ENCODE data around the gene MCTP2.
A peak's percentile ranks its signal among the peaks of the same experiment; 100 is the strongest.
"Not testable (repeated sequence)": the region's sequence is repeated elsewhere in the genome, so short reads cannot be mapped to it uniquely, and the experiment has no call there.

The MCTP2 gene

GRCh38 chr15:94257776-94258175 is 26.4 kb downstream of the MCTP2 start:
- DNase-seq (ENCODE audit: low spot score in 2 of 2); H3K27ac Mint-ChIP-seq (ENCODE audit: low read depth); H3K27me3 Mint-ChIP-seq; H3K4me3 Mint-ChIP-seq; ATAC-seq (replicated peaks; ENCODE audit: extremely low read depth, poor library complexity, severe bottlenecking); H3K36me3 Mint-ChIP-seq (ENCODE audit: insufficient read depth); H3K9me3 Mint-ChIP-seq: not testable (repeated sequence)
- H3K4me1 Mint-ChIP-seq: peaks cover 62% of the 10 kb centered on the region

GRCh38 chr15:94258246-94258645 is 26.9 kb downstream of the MCTP2 start:
- Mint-ChIP-seq H3K4me3 (no peak overlapping the region), H3K9me3 (peaks cover 2% of the 10 kb centered on the region), H3K4me1 (peaks cover 62% of the 10 kb centered on the region), H3K27ac (ENCODE audit: low read depth) (peak overlapping the region; percentile 29), H3K36me3 (ENCODE audit: insufficient read depth) (no peaks in the 10 kb centered on the region), H3K27me3 (no peaks in the 10 kb centered on the region)
- ATAC-seq (replicated peaks; ENCODE audit: extremely low read depth, poor library complexity, severe bottlenecking) (no peak), DNase-seq (ENCODE audit: low spot score in 2 of 2) (no peak)

GRCh38 chr15:94259121-94259751 is 27.9 kb downstream of the MCTP2 start:
- peaks cover 63% of the 10 kb centered on the region for H3K4me1 Mint-ChIP-seq
- ATAC-seq (replicated peaks; ENCODE audit: extremely low read depth, poor library complexity, severe bottlenecking) (no peak), DNase-seq (ENCODE audit: low spot score in 2 of 2) (no peak)
- H3K27ac Mint-ChIP-seq (ENCODE audit: low read depth): peak overlapping the region; percentile 29
- H3K27me3 Mint-ChIP-seq: no peaks in the 10 kb centered on the region
- H3K4me3 Mint-ChIP-seq: no peak overlapping the region
- H3K9me3 Mint-ChIP-seq: no peaks in the 10 kb centered on the region
- H3K36me3 Mint-ChIP-seq (ENCODE audit: insufficient read depth): no peaks in the 10 kb centered on the region

DNA sequence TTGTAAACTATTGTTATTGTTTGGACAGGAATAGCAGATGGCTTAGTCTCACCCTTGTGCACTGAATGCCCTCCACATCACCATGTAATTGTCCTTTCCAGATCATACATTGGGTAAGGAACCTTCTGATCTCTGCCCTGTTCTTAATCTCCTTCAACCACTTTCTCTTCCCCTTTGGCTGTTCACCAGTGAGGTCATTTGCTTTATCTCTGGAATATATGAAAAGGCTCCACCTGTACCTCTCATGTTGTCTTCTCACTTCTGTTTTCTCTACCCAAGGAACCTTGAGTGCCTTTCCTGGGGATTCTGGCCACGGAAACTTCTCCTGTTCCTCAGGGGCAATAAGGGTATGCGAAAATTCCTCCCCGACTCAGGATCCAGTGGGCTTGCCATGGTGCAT is 28.5 kb downstream of the MCTP2 start:
- no peaks in the 10 kb centered on the region for H3K9me3 Mint-ChIP-seq
- no peak overlapping the region for H3K4me3 Mint-ChIP-seq
- DNase-seq (ENCODE audit: low spot score in 2 of 2): no peak
- H3K27me3 Mint-ChIP-seq: no peaks in the 10 kb centered on the region
- no peak for ATAC-seq (replicated peaks; ENCODE audit: extremely low read depth, poor library complexity, severe bottlenecking)
- peaks cover 63% of the 10 kb centered on the region for H3K4me1 Mint-ChIP-seq
- H3K36me3 Mint-ChIP-seq (ENCODE audit: insufficient read depth): no peaks in the 10 kb centered on the region
- H3K27ac Mint-ChIP-seq (ENCODE audit: low read depth): no peak overlapping the region

DNA sequence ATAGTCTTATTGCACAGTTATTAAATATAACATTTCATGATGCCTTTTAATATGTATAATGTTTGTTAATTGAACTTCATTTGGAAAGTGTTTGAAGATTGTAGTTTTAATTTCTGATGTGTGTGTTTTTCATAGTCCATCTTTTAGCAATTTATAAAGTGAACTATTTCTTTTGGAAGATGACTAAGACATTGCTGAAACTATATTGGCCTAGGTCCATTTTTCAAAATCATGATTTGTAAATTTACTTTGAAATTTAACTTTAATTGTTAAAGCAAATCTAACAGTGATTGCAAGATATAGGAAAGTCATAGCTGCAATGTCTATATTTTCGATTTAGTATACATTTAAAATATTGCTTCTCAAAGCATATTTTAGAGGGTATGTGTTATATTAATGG is 30.8 kb downstream of the MCTP2 start:
- ATAC-seq (replicated peaks; ENCODE audit: extremely low read depth, poor library complexity, severe bottlenecking) (no peak), DNase-seq (ENCODE audit: low spot score in 2 of 2) (no peak)
- peaks cover 58% of the 10 kb centered on the region for H3K4me1 Mint-ChIP-seq
- H3K27ac Mint-ChIP-seq (ENCODE audit: low read depth): no peak overlapping the region
- H3K27me3 Mint-ChIP-seq: no peaks in the 10 kb centered on the region
- no peak overlapping the region for H3K4me3 Mint-ChIP-seq
- H3K9me3 Mint-ChIP-seq: no peaks in the 10 kb centered on the region
- no peaks in the 10 kb centered on the region for H3K36me3 Mint-ChIP-seq (ENCODE audit: insufficient read depth)

DNA sequence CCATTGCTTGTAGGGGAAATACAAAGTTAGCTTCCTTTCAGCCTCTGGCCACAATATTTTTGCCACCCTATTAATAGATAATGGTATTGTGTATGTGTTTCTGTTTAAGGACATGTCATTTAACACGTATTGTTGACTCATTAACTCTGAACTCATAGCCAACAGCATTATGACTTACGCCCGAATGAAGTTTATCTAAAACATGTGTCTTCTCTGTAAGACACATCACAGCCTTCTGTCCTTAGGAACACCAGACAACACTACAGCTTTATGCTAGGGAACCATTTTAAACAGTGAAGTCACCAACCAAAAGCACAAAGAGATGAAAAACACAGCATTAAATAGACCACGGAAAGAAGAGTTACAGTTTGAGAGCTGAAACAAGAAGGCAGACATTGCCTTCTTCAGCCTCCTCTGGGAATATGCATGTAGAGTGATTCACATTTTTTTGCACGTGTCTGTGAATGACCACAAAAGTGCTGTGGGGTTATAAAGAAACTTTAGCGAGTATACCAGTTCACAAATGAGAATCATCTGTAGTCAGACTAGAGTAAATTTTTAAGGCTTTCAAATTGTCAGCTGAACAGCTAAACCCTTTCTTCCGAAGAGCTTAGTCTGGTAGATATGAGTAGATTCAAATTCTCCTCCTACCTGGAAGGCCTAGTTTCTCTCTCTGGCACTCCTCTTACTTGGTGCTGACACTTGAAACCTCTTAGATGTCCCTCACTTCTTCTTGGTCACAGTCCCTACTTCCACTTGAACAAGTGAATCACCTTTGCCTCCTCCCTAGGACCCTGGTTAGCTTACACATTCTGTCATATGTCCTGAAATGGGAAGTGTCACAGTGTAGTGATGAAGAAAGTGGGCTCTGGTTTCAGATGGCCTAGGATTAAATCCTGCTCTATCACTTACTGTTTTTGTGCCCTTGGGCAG is 32.2 kb downstream of the MCTP2 start:
- Mint-ChIP-seq H3K4me1 (peaks cover 59% of the 10 kb centered on the region), H3K27me3 (no peaks in the 10 kb centered on the region), H3K9me3 (no peaks in the 10 kb centered on the region), H3K36me3 (ENCODE audit: insufficient read depth) (no peaks in the 10 kb centered on the region), H3K27ac (ENCODE audit: low read depth) (peak overlapping the region; percentile 44), H3K4me3 (no peak overlapping the region)
- DNase-seq (ENCODE audit: low spot score in 2 of 2) (no peak), ATAC-seq (replicated peaks; ENCODE audit: extremely low read depth, poor library complexity, severe bottlenecking) (no peak)

DNA sequence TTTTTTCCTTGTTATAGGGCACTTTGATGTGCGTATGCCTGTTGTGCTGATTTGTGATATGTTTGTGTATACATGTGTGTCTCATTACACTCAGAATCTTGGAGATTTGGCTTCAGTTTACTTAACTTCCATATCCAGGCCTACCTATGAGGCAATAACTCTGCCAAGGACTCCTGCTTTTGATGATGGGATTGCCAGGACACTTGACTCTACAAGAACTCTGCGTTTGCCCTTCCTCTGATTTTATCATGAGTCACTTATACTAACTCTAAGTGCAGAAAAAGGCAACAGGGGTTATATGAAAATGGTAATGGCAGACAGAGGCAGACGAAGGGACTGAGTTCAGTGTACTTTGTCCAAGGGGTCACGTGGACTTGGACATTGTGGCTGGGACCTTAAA is 33.6 kb downstream of the MCTP2 start:
- no peak overlapping the region for H3K4me3 Mint-ChIP-seq
- no peaks in the 10 kb centered on the region for H3K9me3 Mint-ChIP-seq
- ATAC-seq (replicated peaks; ENCODE audit: extremely low read depth, poor library complexity, severe bottlenecking): no peak
- H3K27me3 Mint-ChIP-seq: no peaks in the 10 kb centered on the region
- H3K4me1 Mint-ChIP-seq: peaks cover 45% of the 10 kb centered on the region
- no peak for DNase-seq (ENCODE audit: low spot score in 2 of 2)
- H3K27ac Mint-ChIP-seq (ENCODE audit: low read depth): peak overlapping the region; percentile 44
- H3K36me3 Mint-ChIP-seq (ENCODE audit: insufficient read depth): no peaks in the 10 kb centered on the region

GRCh38 chr15:94265982-94266381 is 34.6 kb downstream of the MCTP2 start:
- Mint-ChIP-seq H3K27me3 (no peaks in the 10 kb centered on the region), H3K27ac (ENCODE audit: low read depth) (no peak overlapping the region), H3K9me3 (no peaks in the 10 kb centered on the region), H3K4me3 (no peak overlapping the region), H3K4me1 (peaks cover 38% of the 10 kb centered on the region), H3K36me3 (ENCODE audit: insufficient read depth) (no peaks in the 10 kb centered on the region)
- DNase-seq (ENCODE audit: low spot score in 2 of 2): no peak
- no peak for ATAC-seq (replicated peaks; ENCODE audit: extremely low read depth, poor library complexity, severe bottlenecking)

DNA sequence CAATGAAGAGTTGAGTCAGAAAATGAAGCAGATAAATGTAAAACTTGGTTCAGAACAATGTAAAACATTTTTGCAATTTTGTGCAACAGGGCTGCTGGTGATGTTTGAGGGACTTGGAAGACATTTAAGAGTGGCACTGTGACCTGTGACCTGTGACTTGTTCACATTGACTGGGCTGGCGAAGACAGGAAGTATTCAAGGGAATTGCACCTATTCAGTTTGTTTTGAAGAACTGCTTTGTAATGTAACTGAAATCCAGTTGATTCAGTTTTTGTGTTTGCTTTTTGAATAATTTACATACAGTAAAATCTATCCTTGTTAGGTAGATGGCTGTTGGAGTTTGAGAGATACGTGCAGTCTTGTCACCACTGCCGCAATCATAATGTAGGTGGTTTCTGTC is 35.4 kb downstream of the MCTP2 start:
- peaks cover 35% of the 10 kb centered on the region for H3K4me1 Mint-ChIP-seq
- H3K27me3 Mint-ChIP-seq: no peaks in the 10 kb centered on the region
- H3K36me3 Mint-ChIP-seq (ENCODE audit: insufficient read depth): no peaks in the 10 kb centered on the region
- peak overlapping the region; percentile 42 for H3K27ac Mint-ChIP-seq (ENCODE audit: low read depth)
- no peak for DNase-seq (ENCODE audit: low spot score in 2 of 2)
- no peak overlapping the region for H3K4me3 Mint-ChIP-seq
- no peak for ATAC-seq (replicated peaks; ENCODE audit: extremely low read depth, poor library complexity, severe bottlenecking)
- no peaks in the 10 kb centered on the region for H3K9me3 Mint-ChIP-seq

DNA sequence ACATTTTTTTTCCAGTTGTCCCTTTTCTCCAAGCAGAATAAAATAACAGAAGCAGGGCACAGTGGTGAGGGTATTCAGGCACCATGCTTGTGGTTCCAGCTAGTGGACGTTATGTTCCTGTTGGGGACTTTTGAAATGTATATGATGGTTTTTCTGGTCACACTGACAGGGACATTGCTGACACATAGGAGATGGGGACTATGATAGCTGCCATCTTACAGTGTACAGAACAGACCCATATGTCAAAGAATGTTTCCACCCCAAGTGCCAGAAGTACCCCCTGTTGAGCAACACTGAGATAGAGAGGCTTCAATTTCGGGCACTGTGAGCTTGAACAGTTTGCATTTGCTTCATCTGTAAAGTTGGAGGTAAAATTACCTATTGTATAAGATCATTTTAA is 38.6 kb downstream of the MCTP2 start:
- peaks cover 19% of the 10 kb centered on the region for H3K4me1 Mint-ChIP-seq
- no peaks in the 10 kb centered on the region for H3K36me3 Mint-ChIP-seq (ENCODE audit: insufficient read depth)
- H3K4me3 Mint-ChIP-seq: no peak overlapping the region
- no peak overlapping the region for H3K27ac Mint-ChIP-seq (ENCODE audit: low read depth)
- H3K27me3 Mint-ChIP-seq: no peaks in the 10 kb centered on the region
- no peak for ATAC-seq (replicated peaks; ENCODE audit: extremely low read depth, poor library complexity, severe bottlenecking)
- H3K9me3 Mint-ChIP-seq: no peaks in the 10 kb centered on the region
- DNase-seq (ENCODE audit: low spot score in 2 of 2): no peak

DNA sequence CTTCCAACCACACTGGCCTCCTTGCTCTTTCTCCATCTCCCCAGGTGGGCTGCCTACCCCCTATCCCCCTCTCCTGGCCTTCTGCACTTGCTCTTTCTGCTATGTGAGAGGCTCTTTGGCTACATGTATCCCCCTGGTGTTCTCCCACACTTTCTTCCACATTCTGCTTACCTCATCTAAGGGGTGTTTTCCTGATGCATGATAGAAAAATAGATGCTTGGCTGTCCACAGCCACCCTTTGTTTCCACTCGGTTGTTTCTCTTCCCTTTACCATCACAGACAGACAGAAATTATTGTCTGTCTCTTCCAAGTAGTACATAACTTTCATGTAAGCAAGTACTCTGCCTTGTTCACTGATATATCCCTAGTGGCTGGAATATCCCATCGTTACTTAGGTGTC is 39.2 kb downstream of the MCTP2 start:
- Mint-ChIP-seq H3K36me3 (ENCODE audit: insufficient read depth) (no peaks in the 10 kb centered on the region), H3K4me1 (peaks cover 19% of the 10 kb centered on the region), H3K9me3 (no peaks in the 10 kb centered on the region), H3K27ac (ENCODE audit: low read depth) (no peak overlapping the region), H3K27me3 (no peaks in the 10 kb centered on the region), H3K4me3 (no peak overlapping the region)
- DNase-seq (ENCODE audit: low spot score in 2 of 2) (no peak), ATAC-seq (replicated peaks; ENCODE audit: extremely low read depth, poor library complexity, severe bottlenecking) (no peak)

GRCh38 chr15:94272251-94272898 is 41.0 kb downstream of the MCTP2 start:
- no peak overlapping the region for H3K27ac Mint-ChIP-seq (ENCODE audit: low read depth)
- no peaks in the 10 kb centered on the region for H3K36me3 Mint-ChIP-seq (ENCODE audit: insufficient read depth)
- H3K27me3 Mint-ChIP-seq: no peaks in the 10 kb centered on the region
- no peak overlapping the region for H3K4me3 Mint-ChIP-seq
- DNase-seq (ENCODE audit: low spot score in 2 of 2): no peak
- H3K9me3 Mint-ChIP-seq: no peaks in the 10 kb centered on the region
- peaks cover 8% of the 10 kb centered on the region for H3K4me1 Mint-ChIP-seq
- peak; percentile 85 for ATAC-seq (replicated peaks; ENCODE audit: extremely low read depth, poor library complexity, severe bottlenecking)

- H3K4me3 Mint-ChIP-seq: no peak overlapping the region
- H3K36me3 Mint-ChIP-seq (ENCODE audit: insufficient read depth): no peaks in the 10 kb centered on the region
- H3K4me1 Mint-ChIP-seq: peaks cover 10% of the 10 kb centered on the region
- ATAC-seq (replicated peaks; ENCODE audit: extremely low read depth, poor library complexity, severe bottlenecking) (no peak), DNase-seq (ENCODE audit: low spot score in 2 of 2) (no peak)
- peak overlapping the region; percentile 23 for H3K27ac Mint-ChIP-seq (ENCODE audit: low read depth)
- no peaks in the 10 kb centered on the region for H3K9me3 Mint-ChIP-seq
- H3K27me3 Mint-ChIP-seq: no peaks in the 10 kb centered on the region
These were observed 42.5 kb downstream of the MCTP2 start for GRCh38 chr15:94273826-94274225.

Measured in central memory CD8-positive, alpha-beta T cell (primary cell).